Measurements from ENCODE around the gene FUT7.
A peak's percentile ranks its signal among the peaks of the same experiment; 100 is the strongest.

Gene FUT7

DNA sequence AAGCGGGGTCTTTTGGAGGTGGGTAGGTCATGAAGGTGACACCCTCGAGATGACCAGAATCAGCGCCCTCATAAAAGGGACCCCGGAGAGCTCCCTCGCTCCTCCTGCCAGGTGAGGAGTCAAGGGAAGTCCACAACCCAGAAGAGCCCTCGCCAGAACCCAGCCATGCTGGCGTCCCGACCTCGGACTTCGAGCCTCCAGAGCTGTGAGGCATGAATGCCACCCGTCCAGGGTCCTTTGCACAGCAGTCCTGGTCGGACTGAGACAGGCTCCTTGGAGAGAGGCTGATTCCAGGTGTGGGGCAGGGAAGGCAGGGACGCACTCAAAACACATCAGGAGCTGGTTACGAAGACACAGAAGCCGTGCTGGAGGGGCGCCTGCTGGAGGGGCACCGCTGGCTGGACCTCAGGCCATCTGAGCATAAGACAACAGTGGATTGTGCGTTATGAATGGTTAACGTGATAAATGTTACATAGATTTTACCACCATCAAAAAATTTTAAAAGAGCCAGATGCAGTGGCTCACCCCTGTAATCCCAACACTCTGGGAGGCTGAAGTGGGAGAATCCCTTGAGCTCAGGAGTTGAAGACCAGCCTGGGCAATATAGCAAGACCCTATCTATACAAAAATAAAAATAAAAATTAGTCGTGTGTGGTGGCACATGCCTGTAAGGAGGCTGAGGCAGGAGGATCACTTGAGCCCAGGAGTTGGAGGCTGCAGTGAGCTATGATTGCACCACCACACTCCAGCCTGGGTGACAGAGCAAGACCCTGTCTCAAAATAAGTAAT, 29.8 kb downstream of the FUT7 start:
- no peak for DNase-seq (ENCODE audit: low spot score)

DNA sequence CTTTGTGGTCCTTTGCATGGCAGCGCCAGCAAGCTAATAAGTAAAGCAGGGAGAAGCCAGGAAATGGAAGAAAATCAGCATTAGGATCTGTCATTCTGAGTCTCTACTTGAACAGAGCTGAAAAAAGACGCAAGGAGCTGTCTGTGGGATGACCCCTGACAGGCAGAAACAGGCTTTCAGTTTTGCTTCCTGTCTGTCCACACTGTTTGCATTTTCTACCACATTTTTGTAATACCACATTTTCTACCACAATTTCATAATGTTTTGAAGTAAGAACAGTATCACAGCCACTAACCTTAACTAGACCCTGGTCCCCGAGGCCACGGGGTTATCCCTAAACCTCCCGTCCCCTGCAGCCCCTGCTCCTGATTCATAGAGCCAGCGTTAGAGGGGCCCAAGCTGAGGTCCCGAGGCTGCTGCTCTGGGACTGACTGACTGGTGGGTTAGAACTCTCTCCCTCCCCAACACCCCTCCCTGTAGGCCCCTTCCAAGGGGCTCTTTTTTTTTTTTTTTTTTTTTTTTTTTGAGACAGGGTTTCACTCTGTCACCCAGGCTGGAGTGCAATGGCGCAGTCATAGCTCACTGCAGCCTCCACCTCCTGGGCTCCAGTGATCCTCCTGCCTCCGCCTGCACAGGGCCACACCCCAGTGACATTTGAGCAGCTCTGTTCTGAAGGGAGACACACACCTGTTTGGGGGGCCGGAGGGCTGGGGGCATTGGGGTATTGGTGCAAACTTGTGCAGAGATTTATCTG, 31.5 kb downstream of the FUT7 start:
- no peak for DNase-seq (ENCODE audit: low spot score)

DNA sequence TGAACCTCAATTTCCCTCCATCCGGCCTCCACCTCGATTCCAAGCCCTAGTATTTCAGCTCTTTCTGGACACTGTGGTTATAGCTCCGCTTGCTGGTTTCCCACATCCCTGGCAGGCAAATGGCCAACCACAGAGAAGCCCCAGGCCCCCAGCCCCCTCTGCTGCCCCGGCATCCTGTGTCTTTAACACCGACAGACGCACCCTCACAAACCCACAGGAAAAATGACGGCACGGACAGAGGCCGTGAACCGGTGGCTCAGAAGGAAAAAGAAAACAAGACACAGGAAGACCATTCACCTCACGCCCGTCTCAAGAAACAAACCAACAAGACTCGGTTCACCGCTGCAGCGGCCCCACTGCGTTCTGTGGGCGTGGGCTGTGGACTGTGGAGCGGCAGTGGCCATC, 34.1 kb downstream of the FUT7 start:
- peak; percentile 38 for DNase-seq (ENCODE audit: low spot score)

DNA sequence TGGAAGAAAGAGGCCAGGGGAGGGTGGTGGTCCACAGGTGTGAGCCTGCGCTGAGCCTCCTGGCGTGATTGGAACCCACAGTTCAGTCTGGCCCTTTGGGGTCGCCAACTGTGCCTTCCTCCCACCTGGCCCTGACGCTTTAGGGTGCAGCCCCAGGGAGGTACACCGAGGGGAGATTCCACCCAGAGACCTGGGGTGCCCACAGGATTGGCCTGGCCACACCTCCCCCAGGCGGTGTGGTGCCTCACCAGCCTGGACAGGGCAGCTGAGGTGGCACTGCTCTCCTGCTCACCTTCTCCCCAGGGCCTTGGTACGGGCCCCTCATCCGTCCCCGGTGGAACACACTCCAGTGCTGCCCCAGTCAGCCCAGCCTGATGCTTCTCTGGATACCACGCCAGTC, 34.5 kb downstream of the FUT7 start:
- no peak for DNase-seq (ENCODE audit: low spot score)

DNA sequence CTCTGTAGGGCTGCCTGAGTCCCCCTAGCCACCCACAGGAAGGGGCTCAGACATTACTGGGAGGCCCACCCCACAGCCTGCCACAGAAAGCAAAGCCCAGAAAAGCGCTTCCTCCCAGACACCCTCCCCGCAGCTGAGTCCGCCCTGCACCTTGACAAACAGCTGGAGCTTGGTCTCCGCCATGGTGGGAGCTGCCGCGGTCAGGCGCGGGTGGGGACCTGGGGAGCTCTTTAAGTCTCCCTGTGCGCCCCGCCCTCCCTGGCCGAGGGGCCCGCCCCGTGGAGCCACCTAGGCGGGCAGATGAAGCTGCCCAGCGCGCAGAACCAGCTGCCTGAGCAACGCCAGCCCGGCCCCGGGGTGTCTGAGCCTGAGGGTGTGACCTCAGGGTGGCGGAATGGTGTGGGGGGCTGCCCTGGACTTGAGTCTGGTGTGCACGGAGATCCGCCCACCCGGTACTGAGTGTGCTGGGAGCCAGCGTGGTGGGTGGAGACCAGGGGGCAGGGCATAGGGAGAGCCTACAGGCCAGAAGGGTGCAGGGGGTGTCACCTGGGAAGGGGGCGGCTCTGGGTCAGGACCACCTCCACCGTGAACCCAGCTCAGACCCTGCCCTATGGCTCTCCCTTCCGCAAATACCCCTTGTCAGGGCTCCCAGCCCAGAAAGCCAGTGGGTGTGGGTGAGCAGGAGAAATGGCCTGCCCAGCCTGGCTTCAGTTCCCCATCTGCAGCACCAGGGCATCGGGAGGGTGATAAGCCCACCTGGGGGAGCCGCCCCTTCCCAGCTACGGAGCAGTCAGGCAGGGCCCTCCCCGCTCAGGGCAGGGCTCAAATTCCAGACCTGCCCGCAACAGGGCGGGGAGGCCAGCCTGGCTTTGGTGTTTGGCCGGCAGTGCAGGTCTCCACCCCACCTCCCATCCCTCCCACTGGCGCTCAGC, 35.3 kb downstream of the FUT7 start, which contains the start of gene CLIC3:
Gene CLIC3, minus strand, starts transcription at position 208 of the 932 bp plus-strand sequence. Its CDS starts 25 bp downstream, at position 183.
- DNase-seq (ENCODE audit: low spot score): peak; percentile 43

DNA sequence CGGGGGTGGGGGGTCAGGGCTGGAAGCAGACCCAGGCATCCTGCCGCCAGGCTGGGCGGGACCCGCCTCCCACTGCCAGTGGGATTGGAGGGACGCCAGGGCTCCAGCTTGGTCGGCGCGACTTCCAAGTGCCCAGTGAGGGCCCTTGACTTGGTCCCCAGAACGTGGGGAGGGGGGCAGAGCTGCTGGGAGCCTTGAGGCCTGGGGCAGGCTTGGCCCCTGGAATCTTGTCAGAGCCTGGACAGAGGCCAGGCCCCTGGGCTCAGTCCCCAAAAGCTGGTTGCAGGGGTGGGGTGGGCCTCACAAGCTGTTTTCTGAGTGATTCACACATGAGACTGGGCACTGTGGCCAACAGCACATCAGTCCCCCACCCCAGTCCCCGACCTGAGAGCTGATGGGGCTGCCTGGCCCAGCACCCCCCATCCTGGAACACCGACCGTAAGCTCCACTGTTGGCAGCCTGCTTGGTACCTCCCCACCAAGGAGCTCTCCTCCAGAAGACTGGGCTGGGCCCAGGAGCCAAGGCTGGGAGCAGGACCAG, 36.0 kb downstream of the FUT7 start:
- no peak for DNase-seq (ENCODE audit: low spot score)

DNA sequence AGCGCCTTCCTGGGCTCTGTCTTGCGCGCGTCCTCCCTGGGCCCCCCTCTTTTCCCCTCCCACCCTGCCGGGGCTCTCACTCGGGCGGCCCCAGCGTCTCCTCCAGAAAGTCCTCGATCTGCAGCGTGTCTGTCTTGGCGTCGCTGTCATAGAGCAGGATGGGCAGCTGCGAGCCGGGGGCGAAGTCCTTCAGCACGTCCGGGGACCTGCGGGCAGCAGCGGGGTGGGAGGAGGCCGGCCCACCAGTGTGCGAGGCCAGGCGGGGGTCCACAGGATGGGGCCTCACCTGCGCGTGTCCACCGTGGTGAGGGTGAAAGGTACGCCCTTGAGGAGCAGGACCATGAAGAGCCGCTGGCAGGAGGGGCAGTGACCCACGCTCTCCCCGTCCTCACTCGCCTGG, 36.5 kb downstream of the FUT7 start:
- no peak for DNase-seq (ENCODE audit: low spot score)

DNA sequence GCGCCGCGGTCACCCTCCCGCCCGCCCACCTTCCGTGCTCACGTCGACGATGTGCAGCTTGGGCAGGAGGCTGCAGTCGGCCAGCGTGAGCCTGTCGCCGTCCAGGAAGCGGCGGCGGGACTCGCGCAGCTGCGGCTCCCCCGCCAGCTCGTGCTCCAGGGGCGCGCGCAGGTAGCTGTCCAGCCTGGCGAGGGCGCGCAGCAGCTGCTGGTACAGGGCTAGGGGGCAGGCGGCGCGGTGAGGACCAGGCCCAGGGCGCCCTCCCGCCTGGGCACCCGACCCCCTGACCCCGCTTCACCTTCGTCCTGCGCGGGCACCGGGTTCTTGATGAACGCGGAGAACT, 37.0 kb downstream of the FUT7 start:
- no peak for DNase-seq (ENCODE audit: low spot score)

DNA sequence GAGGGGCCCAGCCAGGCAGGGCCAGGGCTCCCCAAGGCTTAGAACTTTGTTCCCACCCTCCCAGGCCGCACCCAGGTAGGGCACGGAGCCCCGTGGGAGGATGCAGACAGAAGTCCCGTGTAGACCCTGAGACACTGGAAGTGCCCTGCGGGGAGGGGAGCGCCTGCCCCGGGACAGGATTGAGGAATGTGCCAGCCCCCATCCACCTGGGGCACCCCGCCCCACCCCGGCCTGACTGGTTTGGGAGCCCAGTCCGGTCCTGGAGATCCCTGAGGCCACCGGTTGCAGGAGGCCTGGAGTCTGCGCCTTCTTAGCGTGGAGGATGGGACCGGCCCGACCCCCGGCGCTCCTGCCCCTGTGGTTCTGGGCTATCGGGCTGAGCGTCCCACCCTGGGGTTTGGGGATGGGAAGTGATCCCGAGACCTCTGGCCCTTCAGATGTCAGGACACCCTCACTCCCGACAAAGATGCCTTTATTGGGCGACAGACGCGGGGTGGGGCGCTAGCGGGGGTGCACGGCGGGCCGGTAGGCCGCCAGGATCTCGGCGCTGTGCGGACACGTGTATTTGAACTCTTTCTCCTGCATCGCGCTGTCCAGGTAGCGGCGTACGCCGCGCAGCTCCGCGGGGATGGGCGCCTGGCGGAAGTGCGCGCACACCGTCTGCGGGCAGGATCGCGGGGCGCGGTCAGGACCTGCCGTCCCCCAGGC, 37.6 kb downstream of the FUT7 start:
- no peak for DNase-seq (ENCODE audit: low spot score)

DNA sequence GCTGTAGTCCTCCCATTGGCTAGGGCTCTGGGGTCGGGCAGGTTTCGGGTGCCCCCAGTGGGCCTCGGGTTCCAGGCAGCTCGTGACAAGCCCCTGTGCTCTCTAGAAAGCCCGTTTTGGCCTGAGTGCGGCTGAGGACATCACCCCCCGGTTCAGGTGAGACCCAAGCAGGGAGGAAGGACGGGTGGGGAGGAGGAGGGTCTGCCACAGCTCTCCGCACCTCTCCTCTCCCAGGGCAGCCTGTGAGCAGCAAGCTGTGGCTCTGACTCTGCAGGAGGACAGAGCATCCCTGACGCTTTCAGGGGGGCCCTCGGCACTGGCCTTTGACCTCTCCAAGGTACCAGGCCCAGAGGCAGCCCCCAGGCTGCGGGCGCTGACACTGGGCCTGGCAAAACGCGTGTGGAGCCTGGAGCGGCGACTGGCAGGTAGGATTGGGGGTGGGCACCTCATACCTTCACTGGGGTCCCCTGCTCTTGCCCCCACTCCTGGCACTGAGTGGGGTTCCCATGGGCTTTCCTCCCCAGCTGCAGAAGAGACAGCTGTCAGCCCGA, 39.0 kb downstream of the FUT7 start:
- no peak for DNase-seq (ENCODE audit: low spot score)

DNA sequence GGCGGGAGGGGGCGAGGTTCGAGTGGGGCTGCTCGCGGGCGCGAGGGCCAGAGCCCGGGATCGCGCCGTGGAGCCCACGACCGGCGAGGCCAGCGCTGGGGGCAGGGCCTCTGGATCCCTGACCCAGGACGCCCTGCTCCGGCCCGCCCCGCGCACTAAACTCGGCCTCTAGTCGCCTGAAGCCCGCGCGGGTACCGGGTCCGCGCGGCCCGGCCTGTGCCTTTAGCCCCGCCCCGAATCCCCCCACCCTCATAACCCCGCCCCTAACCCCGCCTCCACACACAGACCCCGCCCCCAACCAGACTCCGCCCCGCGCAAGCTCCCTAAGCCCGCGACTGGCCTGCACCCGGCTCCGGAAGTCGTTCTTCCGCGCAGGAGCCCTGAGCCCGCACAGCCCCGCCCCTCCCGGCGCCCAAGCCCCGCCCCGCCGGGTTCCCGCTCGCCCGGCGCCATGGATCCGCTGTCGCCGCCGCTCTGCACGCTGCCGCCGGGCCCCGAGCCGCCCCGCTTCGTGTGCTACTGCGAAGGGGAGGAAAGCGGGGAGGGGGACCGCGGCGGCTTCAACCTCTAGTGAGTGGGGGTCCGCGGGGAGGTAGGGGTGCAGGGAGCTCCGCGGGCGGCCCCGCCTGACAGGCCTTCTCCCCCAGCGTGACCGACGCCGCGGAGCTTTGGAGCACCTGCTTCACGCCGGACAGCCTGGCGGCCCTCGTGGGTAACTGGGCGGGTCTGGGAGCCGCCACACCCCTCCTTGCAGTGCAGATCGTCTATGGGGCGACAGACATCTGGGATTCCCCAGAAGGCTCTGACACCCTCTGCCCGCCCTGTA, 39.7 kb downstream of the FUT7 start, which contains the start of gene PAXX:
Gene PAXX, plus strand, starts transcription at position 430 of the 826 bp plus-strand sequence. Its CDS starts 22 bp downstream, at position 452.
- DNase-seq (ENCODE audit: low spot score): peak; percentile 93

DNA sequence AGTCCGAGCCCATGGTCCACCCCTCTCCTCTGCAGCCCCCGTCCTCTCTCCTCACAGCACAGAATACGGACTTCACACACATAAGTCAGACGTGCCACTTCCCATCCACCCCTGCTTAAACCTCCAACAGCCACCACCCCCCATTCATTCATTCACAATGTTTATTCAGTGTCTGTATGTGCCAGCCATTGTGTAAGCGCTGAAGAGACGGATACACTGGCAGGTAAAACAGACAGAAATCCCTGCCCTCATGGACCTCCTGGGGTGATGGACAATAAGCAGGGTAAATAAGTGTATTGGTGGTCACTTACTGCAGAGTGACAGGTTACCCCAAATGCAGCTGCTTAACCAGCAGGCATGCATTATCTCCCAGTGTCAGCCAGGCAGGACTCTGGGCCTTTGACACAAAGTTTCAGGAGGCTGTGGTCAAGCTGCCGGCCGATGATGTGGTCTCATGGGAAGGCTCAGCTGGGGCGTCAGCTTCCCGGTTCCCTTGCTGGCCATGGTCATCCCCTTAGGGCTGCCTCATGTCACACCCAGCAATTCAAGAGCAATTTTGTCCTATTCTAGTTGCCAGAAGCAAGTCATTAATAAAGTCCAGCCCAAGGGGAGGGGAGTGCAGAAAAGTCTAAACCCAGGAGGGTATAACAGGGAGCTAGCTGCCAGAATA, 41.5 kb downstream of the FUT7 start:
- DNase-seq (ENCODE audit: low spot score): no peak

DNA sequence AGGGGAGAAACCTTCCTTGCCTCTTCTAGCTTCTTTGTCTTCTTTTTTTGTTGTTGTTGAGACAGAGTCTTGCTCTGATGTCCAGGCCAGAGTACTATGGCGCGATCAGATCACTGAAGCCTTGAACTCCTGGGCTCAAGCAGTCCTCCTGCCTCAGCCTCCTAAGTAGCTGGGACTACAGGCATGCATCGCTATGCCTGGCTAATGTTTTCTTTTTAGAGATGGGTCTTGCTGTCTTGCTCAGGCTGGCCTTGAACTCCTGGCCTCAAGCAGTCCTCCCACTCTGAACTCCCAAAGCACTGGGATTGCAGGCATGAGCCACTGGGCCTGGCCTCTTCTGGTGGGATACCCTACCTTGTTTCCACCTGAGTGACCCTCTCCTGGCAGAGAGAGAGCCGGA, 43.0 kb downstream of the FUT7 start:
- no peak for DNase-seq (ENCODE audit: low spot score)

DNA sequence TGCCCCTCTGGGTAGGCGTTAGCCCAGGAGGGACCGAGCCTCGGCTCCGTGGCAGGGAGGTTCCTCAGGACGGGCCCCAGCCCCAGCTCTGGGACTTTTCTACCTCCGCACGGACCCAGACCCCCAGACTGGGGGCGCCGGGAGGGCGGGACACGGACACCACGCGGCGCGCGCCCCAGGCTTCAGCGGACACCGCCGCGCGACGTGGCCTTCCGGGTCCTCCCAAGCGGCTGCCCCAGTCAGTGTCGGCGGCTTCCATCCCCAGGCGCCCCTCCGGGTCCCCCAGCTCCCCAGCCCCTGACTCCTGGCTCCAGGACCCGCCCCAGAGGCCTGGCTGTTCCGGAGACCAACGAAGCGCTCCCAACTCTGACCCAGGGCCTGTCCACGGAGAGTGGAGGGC, 46.0 kb downstream of the FUT7 start:
- DNase-seq (ENCODE audit: low spot score): no peak

DNA sequence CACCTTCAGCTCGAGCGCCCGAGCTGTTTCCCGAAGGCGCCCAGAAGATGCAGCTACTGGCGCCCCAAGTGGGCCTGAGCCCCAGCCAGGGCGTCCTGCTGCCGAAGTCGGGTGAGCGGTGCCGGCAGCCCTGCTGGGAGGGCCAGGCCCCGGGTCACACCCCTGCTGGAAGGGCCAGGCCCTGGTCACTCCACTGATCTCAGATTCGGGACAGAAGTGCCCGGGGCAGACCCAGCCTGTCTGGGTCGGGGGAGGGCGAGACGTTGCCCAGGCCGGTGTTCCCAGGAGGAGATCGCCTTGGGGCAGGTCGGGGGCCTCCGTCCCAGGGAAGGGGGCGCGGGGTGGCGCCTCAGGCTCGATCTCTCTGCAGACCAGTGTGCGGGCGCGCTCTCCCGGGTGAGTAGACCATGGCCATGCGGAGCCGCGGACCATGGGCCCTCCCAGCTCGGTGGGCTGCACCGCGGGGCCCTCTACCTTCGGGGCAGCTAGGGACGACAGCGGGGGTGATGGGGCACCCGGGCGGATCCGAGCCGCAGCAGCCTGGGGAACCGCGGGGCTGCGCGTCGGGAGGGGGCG, 46.8 kb downstream of the FUT7 start:
- DNase-seq (ENCODE audit: low spot score): no peak

DNA sequence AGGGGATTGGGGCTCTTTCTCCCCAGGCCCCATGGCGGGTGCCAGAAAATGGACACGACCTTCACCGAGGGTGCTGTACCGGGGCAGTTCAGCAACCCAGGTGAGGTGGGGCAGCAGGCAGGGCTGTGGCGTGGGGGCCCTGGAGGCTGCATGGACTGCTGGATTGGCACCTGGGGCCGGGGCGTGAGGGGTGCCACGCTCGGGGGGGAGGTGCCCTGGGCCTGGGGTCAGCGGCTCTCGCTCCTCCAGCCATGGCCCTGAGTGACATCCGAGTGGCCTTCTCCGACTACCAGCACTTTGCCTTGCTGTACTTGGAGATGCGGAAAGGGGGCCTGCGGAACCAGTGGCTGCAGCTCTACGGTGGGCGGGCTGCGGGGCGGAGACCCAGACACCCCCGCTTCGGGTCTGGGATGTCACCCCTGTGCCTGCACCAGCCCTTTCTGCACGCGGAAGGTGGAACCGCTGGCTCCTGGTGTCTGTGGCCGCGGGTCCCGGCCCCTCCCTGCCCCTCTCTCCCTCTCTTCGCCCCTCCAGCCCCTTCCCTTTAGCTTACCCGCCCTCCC, 47.3 kb downstream of the FUT7 start:
- no peak for DNase-seq (ENCODE audit: low spot score)

DNA sequence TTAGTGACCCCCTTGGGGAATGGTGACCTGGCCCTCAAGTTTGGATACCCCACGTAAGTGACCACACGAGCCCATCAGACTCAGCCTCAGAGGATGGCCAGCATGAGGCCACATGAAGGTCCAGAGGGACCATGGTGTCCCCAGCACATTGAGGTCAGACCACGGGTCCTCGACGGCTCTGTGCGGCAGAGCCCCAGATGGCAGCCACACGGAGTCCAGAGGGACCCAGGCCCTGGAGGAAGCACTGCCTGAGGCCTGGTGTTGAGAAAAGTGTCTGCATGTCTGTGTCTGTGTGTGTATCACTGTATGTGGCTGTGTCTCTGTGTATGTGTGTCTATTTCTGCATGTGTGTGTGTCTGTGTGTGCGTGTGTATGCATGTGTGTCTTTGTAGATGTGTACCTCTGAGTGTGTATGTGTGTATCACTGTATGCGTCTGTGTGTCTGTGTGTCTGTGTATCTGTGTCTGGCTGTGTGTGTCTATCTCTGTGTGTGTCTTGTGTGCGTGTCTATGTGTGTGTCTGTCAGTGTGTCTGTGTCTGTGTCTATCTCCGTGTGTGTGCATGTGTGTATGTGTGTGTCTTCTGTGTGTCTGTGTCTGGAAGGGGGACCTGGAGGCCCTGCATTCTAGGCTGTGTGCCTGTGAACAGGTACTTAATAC, 48.1 kb downstream of the FUT7 start:
- no peak for DNase-seq (ENCODE audit: low spot score)

DNA sequence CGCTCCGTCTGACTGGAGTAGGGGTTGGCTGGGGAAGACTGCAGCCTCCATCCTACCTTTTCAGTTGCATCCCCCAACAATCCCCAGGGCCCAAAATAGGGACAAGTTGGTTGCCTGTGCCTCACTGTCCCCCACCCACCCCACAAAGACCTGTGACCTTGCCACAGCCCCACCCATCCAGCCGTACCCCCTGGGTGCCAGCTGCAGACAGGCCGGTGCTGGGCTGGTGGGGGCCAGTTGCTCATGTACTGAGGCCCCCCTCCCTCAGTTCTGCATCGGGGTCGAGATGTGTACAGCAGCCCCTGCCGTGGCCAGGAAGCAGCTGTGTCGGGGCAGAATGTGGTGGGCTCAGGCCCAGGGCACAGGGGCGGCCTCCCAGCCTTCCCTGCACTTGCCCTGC, 48.7 kb downstream of the FUT7 start:
- no peak for DNase-seq (ENCODE audit: low spot score)
